Measurements from ENCODE around the gene RNF115. TPM values are rescaled to one million over a fixed set of nuclear protein-coding genes. Genes with fewer than 3 reads are reported as not detected.

RNF115 gene
- total RNA-seq, 3 donors from 2014 or later (not counting 1 experiment from before 2014, with no cell fraction given): 26.7 to 31.8 (median 30.8) TPM

GRCh38 chr1:145758575-145758974 lies 65.3 kb downstream of the RNF115 start:
- H3K36me3 ChIP-seq (ENCODE audit: control insufficient read depth, insufficient read depth, low read length): peaks cover 34% of the 10 kb centered on the region
- 100% methylated on average over 1 of the region's 1 CpG for WGBS (ENCODE audit: insufficient coverage)
- Mint-ChIP-seq H3K27me3 (ENCODE audit: low read depth in 2 of 2) (no peaks in the 10 kb centered on the region), H3K36me3 (no peaks in the 10 kb centered on the region), H3K9me3 (no peaks in the 10 kb centered on the region), H3K27ac (no peak overlapping the region), H3K4me1 (peaks cover 17 to 29% of the 10 kb centered on the region in 2 donors), H3K4me3 (no peak overlapping the region)
- H3K27me3 ChIP-seq (ENCODE audit: control insufficient read depth, insufficient read depth, low read length): no peaks in the 10 kb centered on the region
- DNase-seq: no peak
- no peak for TF ChIP-seq CTCF (IDR thresholded peaks at IDR 0.05)
- no peak overlapping the region for H3K27ac ChIP-seq (ENCODE audit: low read length)
- ATAC-seq: no peak
- no peak overlapping the region for H3K4me3 ChIP-seq (ENCODE audit: low read length)
- H3K9me3 ChIP-seq (ENCODE audit: control insufficient read depth, insufficient read depth, low read length): peaks cover 3% of the 10 kb centered on the region
- intact Hi-C loops (cut with micrococcal nuclease): no loop called here
- no peaks in the 10 kb centered on the region for H3K4me1 ChIP-seq (ENCODE audit: control insufficient read depth, insufficient read depth, low read length)

- Mint-ChIP-seq H3K9me3 (no peaks in the 10 kb centered on the region), H3K4me3 (no peak overlapping the region), H3K4me1 (peaks cover 17 to 29% of the 10 kb centered on the region in 2 donors), H3K36me3 (no peaks in the 10 kb centered on the region), H3K27ac (peak overlapping the region; percentile 8 to 14), H3K27me3 (ENCODE audit: low read depth in 2 of 2) (no peaks in the 10 kb centered on the region)
- H3K9me3 ChIP-seq (ENCODE audit: control insufficient read depth, insufficient read depth, low read length): peaks cover 3% of the 10 kb centered on the region
- H3K36me3 ChIP-seq (ENCODE audit: control insufficient read depth, insufficient read depth, low read length): peaks cover 36% of the 10 kb centered on the region
- no peak overlapping the region for H3K4me3 ChIP-seq (ENCODE audit: low read length)
- intact Hi-C loops (cut with micrococcal nuclease): no loop called here
- no peak overlapping the region for H3K27ac ChIP-seq (ENCODE audit: low read length)
- ATAC-seq: no peak
- DNase-seq: no peak
- WGBS (ENCODE audit: insufficient coverage): 100% methylated on average over 1 of the region's 1 CpG
- H3K27me3 ChIP-seq (ENCODE audit: control insufficient read depth, insufficient read depth, low read length): no peaks in the 10 kb centered on the region
- H3K4me1 ChIP-seq (ENCODE audit: control insufficient read depth, insufficient read depth, low read length): no peaks in the 10 kb centered on the region
- no peak for TF ChIP-seq CTCF (IDR thresholded peaks at IDR 0.05)
Measured at GRCh38 chr1:145758116-145758515, 65.8 kb downstream of the RNF115 start.

GRCh38 chr1:145757420-145757819 lies 66.5 kb downstream of the RNF115 start:
- no peak for ATAC-seq
- no peak for TF ChIP-seq CTCF (IDR thresholded peaks at IDR 0.05)
- no peaks in the 10 kb centered on the region for H3K4me1 ChIP-seq (ENCODE audit: control insufficient read depth, insufficient read depth, low read length)
- H3K27me3 ChIP-seq (ENCODE audit: control insufficient read depth, insufficient read depth, low read length): no peaks in the 10 kb centered on the region
- intact Hi-C loops (cut with micrococcal nuclease): no loop called here
- H3K27ac ChIP-seq (ENCODE audit: low read length): no peak overlapping the region
- H3K9me3 ChIP-seq (ENCODE audit: control insufficient read depth, insufficient read depth, low read length): peaks cover 3% of the 10 kb centered on the region
- Mint-ChIP-seq H3K9me3 (no peaks in the 10 kb centered on the region), H3K4me3 (no peak overlapping the region), H3K4me1 (peaks cover 17 to 29% of the 10 kb centered on the region in 2 donors), H3K27ac (peak overlapping the region; percentile 8 to 14), H3K36me3 (no peaks in the 10 kb centered on the region), H3K27me3 (ENCODE audit: low read depth in 2 of 2) (no peaks in the 10 kb centered on the region)
- WGBS (ENCODE audit: insufficient coverage): 97% methylated on average over 2 of the region's 2 CpGs
- H3K36me3 ChIP-seq (ENCODE audit: control insufficient read depth, insufficient read depth, low read length): peaks cover 32% of the 10 kb centered on the region
- H3K4me3 ChIP-seq (ENCODE audit: low read length): no peak overlapping the region
- no peak for DNase-seq

- Mint-ChIP-seq H3K4me1 (peaks cover 0 to 16% of the 10 kb centered on the region in 2 donors), H3K4me3 (no peak overlapping the region), H3K27ac (peak overlapping the region in 1 of 2 donors; percentile 27), H3K27me3 (ENCODE audit: low read depth in 2 of 2) (no peaks in the 10 kb centered on the region), H3K36me3 (no peaks in the 10 kb centered on the region), H3K9me3 (no peaks in the 10 kb centered on the region)
- DNase-seq (no peak), ATAC-seq (no peak)
- H3K27ac ChIP-seq (ENCODE audit: low read length): no peak overlapping the region
- peaks cover 50% of the 10 kb centered on the region for H3K36me3 ChIP-seq (ENCODE audit: control insufficient read depth, insufficient read depth, low read length)
- no peaks in the 10 kb centered on the region for H3K4me1 ChIP-seq (ENCODE audit: control insufficient read depth, insufficient read depth, low read length)
- WGBS (ENCODE audit: insufficient coverage): 99% methylated on average over 5 of the region's 5 CpGs
- no peaks in the 10 kb centered on the region for H3K27me3 ChIP-seq (ENCODE audit: control insufficient read depth, insufficient read depth, low read length)
- H3K9me3 ChIP-seq (ENCODE audit: control insufficient read depth, insufficient read depth, low read length): no peaks in the 10 kb centered on the region
- TF ChIP-seq CTCF (IDR thresholded peaks at IDR 0.05): no peak
- intact Hi-C loops (cut with micrococcal nuclease): no loop called here
- no peak overlapping the region for H3K4me3 ChIP-seq (ENCODE audit: low read length)
Measured at GRCh38 chr1:145751491-145752037, 72.3 kb downstream of the RNF115 start.
